Caco-2 (cell line): Measurements from ENCODE around the gene PLB1. TPM values are rescaled to one million over a fixed set of nuclear protein-coding genes. Genes with fewer than 3 reads are reported as not detected.

Source experiments
- BruUV-seq: library from RNA; stranded (reverse); fragments of 400-500 nt; replicated peaks from 2 replicates; lab custom pipeline; 2021; lab: Mats Ljungman, UMichigan
- CTCF ChIA-PET: fragments of 300-600 bp; sonication (Branson Sonifier 250); formaldehyde crosslinking; loops from one replicate; lab custom pipeline; 2022; ENCODE audit warnings: antibody characterized with exemption; lab: Charles Lee
- POLR2A ChIA-PET: fragments of 300-600 bp; sonication (Branson Sonifier 250); formaldehyde crosslinking; loops from one replicate; lab custom pipeline; 2022; ENCODE audit warnings: antibody characterized with exemption; lab: Charles Lee
- DNase-seq, 2 experiments: peaks; one replicate each; pipeline versions ENCODE4 v3.0.0 to v3.0.0-alpha.2; 2020 to 2022
- H3K27me3 ChIP-seq: replicated peaks from 2 replicates; pipeline ENCODE4 v1.6.0; 2011; ENCODE audit warnings: low read length; ENCODE audit not compliant: control insufficient read depth, insufficient read depth
- H3K36me3 ChIP-seq: 2 replicates; pipeline ENCODE4 v1.5.1; 2011; ENCODE audit warnings: low read length; ENCODE audit not compliant: control insufficient read depth, insufficient read depth
- H3K4me1 ChIP-seq: fragments of 250-450 bp; sonication (Bioruptor Pico); 2 replicates; pipeline ENCODE4 v1.5.1; 2020; ENCODE audit warnings: mild to moderate bottlenecking
- H3K4me3 ChIP-seq: 2 replicates; pipeline ENCODE4 v1.5.1; 2011; ENCODE audit warnings: low read depth, mild to moderate bottlenecking, control low read depth, low read length
- H3K9me3 ChIP-seq: fragments of 250-450 bp; sonication (Bioruptor Pico); 2 replicates; pipeline ENCODE4 v1.5.1; 2020; ENCODE audit warnings: mild to moderate bottlenecking, moderate library complexity
- H3K27ac Mint-ChIP-seq: one replicate; pipeline ENCODE4 v1.8.0; 2022; ENCODE audit warnings: mixed read lengths; ENCODE audit not compliant: unreplicated experiment
- H3K27me3 Mint-ChIP-seq: one replicate; pipeline ENCODE4 v1.8.0; 2022; ENCODE audit warnings: mixed read lengths; ENCODE audit not compliant: insufficient read depth, unreplicated experiment
- H3K36me3 Mint-ChIP-seq: one replicate; pipeline ENCODE4 v1.8.0; 2022; ENCODE audit warnings: mild to moderate bottlenecking, mixed read lengths; ENCODE audit not compliant: insufficient read depth, unreplicated experiment
- H3K4me1 Mint-ChIP-seq: one replicate; pipeline ENCODE4 v1.8.0; 2022; ENCODE audit warnings: low read depth, mixed read lengths; ENCODE audit not compliant: unreplicated experiment
- H3K4me3 Mint-ChIP-seq: one replicate; pipeline ENCODE4 v1.8.0; 2022; ENCODE audit warnings: mild to moderate bottlenecking, moderate library complexity, mixed read lengths; ENCODE audit not compliant: unreplicated experiment
- H3K9me3 Mint-ChIP-seq: one replicate; pipeline ENCODE4 v1.8.0; 2022; ENCODE audit warnings: mixed read lengths; ENCODE audit not compliant: unreplicated experiment
- CTCF ChIP-seq, 2 experiments: fragments of 200-600 bp in 1 of 2; IDR thresholded peaks; 1 replicate in 1 of 2; 2 replicates in 1 of 2; pipeline versions ENCODE4 v1.5.1 to v1.8.0; 2011 to 2022; ENCODE audit warnings: antibody characterized with exemption in 1 of 2, control low read depth in 1 of 2, inconsistent platforms in 1 of 2, low read depth in 1 of 2, low read length in 1 of 2, mild to moderate bottlenecking in 1 of 2, moderate library complexity in 1 of 2; ENCODE audit not compliant: insufficient read depth in 1 of 2, severe bottlenecking in 1 of 2, unreplicated experiment in 1 of 2
- intact Hi-C: fragments of 100-400 bp; cut with micrococcal nuclease; formaldehyde crosslinking; loops from one replicate; pipeline ENCODE4 v1.10.0; 2022; ENCODE audit not compliant: unreplicated experiment
- total RNA-seq: library from RNA; stranded (reverse); gene quantifications from 2 replicates; pipeline ENCODE4 v1.2.3, GENCODE V29; 2022

Gene PLB1
- total RNA-seq, 1 experiment from 2014 or later, result 2.8 TPM

GRCh38 chr2:28602136-28602660 is 106.3 kb downstream of the PLB1 start:
- H3K27ac Mint-ChIP-seq, result no peak overlapping the region
- peaks cover 4% of the 10 kb centered on the region; the same call in 1 of the 2 replicates for H3K9me3 ChIP-seq
- ChIA-PET CTCF (no interaction called here), POLR2A (no interaction called here)
- no peak overlapping the region for H3K4me3 ChIP-seq
- H3K36me3 Mint-ChIP-seq, result peaks cover 5% of the 10 kb centered on the region
- BruUV-seq, result no TSS peak
- H3K9me3 Mint-ChIP-seq, result no peaks in the 10 kb centered on the region
- H3K4me1 Mint-ChIP-seq, result no peaks in the 10 kb centered on the region
- no peaks in the 10 kb centered on the region for H3K36me3 ChIP-seq
- H3K4me1 ChIP-seq, result peaks cover 14% of the 10 kb centered on the region
- TF ChIP-seq CTCF (IDR thresholded peaks at IDR 0.05; ENCODE audit: insufficient read depth in 1 of 2, low read depth in 1 of 2, low read length in 1 of 2, severe bottlenecking in 1 of 2, unreplicated experiment in 1 of 2), result no peak
- no peak for DNase-seq
- H3K4me3 Mint-ChIP-seq, result no peak overlapping the region
- no peaks in the 10 kb centered on the region for H3K27me3 ChIP-seq
- intact Hi-C loops, result no loop called here
- no peaks in the 10 kb centered on the region for H3K27me3 Mint-ChIP-seq

GRCh38 chr2:28602751-28603639 is 107.1 kb downstream of the PLB1 start:
- Histone ChIP-seq H3K9me3 (no peaks in the 10 kb centered on the region), H3K27me3 (no peaks in the 10 kb centered on the region), H3K4me3 (no peak overlapping the region), H3K36me3 (no peaks in the 10 kb centered on the region), H3K4me1 (peaks cover 13% of the 10 kb centered on the region)
- Mint-ChIP-seq H3K4me3 (no peak overlapping the region), H3K36me3 (peaks cover 5% of the 10 kb centered on the region), H3K4me1 (no peaks in the 10 kb centered on the region), H3K27ac (no peak overlapping the region), H3K27me3 (no peaks in the 10 kb centered on the region), H3K9me3 (no peaks in the 10 kb centered on the region)
- intact Hi-C loops, result no loop called here
- no peak for DNase-seq
- ChIA-PET CTCF (no interaction called here), POLR2A (no interaction called here)
- BruUV-seq, result no TSS peak
- no peak for TF ChIP-seq CTCF (IDR thresholded peaks at IDR 0.05; ENCODE audit: insufficient read depth in 1 of 2, low read depth in 1 of 2, low read length in 1 of 2, severe bottlenecking in 1 of 2, unreplicated experiment in 1 of 2)

- H3K36me3 Mint-ChIP-seq, result peaks cover 5% of the 10 kb centered on the region
- no peaks in the 10 kb centered on the region for H3K27me3 Mint-ChIP-seq
- CTCF ChIA-PET, result no interaction called here
- POLR2A ChIA-PET, result no interaction called here
- Histone ChIP-seq H3K4me1 (peaks cover 13% of the 10 kb centered on the region), H3K9me3 (no peaks in the 10 kb centered on the region), H3K4me3 (no peak overlapping the region), H3K27me3 (no peaks in the 10 kb centered on the region), H3K36me3 (no peaks in the 10 kb centered on the region)
- no peak overlapping the region for H3K4me3 Mint-ChIP-seq
- no peaks in the 10 kb centered on the region for H3K9me3 Mint-ChIP-seq
- no TSS peak for BruUV-seq
- peaks cover under 1% of the 10 kb centered on the region for H3K4me1 Mint-ChIP-seq
- intact Hi-C loops, result no loop called here
- DNase-seq, result no peak
- H3K27ac Mint-ChIP-seq, result no peak overlapping the region
- no peak for TF ChIP-seq CTCF (IDR thresholded peaks at IDR 0.05; ENCODE audit: insufficient read depth in 1 of 2, low read depth in 1 of 2, low read length in 1 of 2, severe bottlenecking in 1 of 2, unreplicated experiment in 1 of 2)
These were observed 108.0 kb downstream of the PLB1 start for GRCh38 chr2:28603821-28604220.
